GM10266 (cell line): ENCODE measurements around the gene CLUH.
"Not testable (repeated sequence)": the region's sequence is repeated elsewhere in the genome, so short reads cannot be mapped to it uniquely, and the experiment has no call there.

Source experiments
- DNase-seq: peaks from one replicate; pipeline ENCODE4 v3.0.0; 2012; ENCODE audit errors: extremely low spot score
- CTCF ChIP-seq: IDR thresholded peaks from 2 replicates; pipeline ENCODE4 v1.5.1; 2012; ENCODE audit warnings: mild to moderate bottlenecking, low read depth; ENCODE audit not compliant: control insufficient read depth, insufficient read depth; ENCODE audit errors: missing control alignments

Gene CLUH

GRCh38 chr17:2682176-2682938 lies 29.2 kb downstream of the CLUH start:
- no peak for TF ChIP-seq CTCF
- DNase-seq, result no peak

- no peak for TF ChIP-seq CTCF
- DNase-seq, result no peak
These were observed 29.9 kb downstream of the CLUH start for GRCh38 chr17:2681650-2682049.

- no peak for DNase-seq
- no peak for TF ChIP-seq CTCF
These were observed 30.6 kb downstream of the CLUH start for GRCh38 chr17:2680961-2681360.

- not testable (repeated sequence) for DNase-seq
These were observed 32.3 kb downstream of the CLUH start for GRCh38 chr17:2679247-2679646.

GRCh38 chr17:2672026-2672425 lies 39.5 kb downstream of the CLUH start:
- no peak for DNase-seq
- no peak for TF ChIP-seq CTCF

GRCh38 chr17:2660410-2660809 lies 51.2 kb downstream of the CLUH start:
- DNase-seq, result not testable (repeated sequence)

- not testable (repeated sequence) for DNase-seq
These were observed 52.2 kb downstream of the CLUH start for GRCh38 chr17:2659337-2659736.

- TF ChIP-seq CTCF, result no peak
- no peak for DNase-seq
These were observed 55.3 kb downstream of the CLUH start for GRCh38 chr17:2656283-2656682.

- no peak for TF ChIP-seq CTCF
- no peak for DNase-seq
These were observed 56.0 kb downstream of the CLUH start for GRCh38 chr17:2655546-2655945.

- DNase-seq, result not testable (repeated sequence)
These were observed 58.7 kb downstream of the CLUH start for GRCh38 chr17:2652911-2653310.
